GM12878 (cell line): Measurements from ENCODE around the gene CMTM3.

Experiments
- ATF7 ChIP-seq: fragments of 450-650 bp; IDR thresholded peaks from 2 replicates; pipeline ENCODE4 v1.6.1; 2016; ENCODE audit warnings: low read depth, mild to moderate bottlenecking
- CTCF ChIP-seq, 3 experiments: IDR thresholded peaks in 2 of 3; conservative IDR thresholded peaks in 1 of 3; 2 replicates each; pipeline ENCODE4 v1.5.1; 2011; ENCODE audit warnings: low read depth in 3 of 3, low read length in 3 of 3, mild to moderate bottlenecking in 3 of 3, control low read depth in 2 of 3, moderate library complexity in 2 of 3, inconsistent platforms in 1 of 3, mixed read lengths in 1 of 3; ENCODE audit not compliant: control insufficient read depth in 2 of 3, insufficient read depth in 1 of 3; ENCODE audit errors: extremely low read depth in 1 of 3
- EP300 ChIP-seq, 2 experiments: fragments of 150-350 bp in 1 of 2; IDR thresholded peaks; 2 replicates each; pipeline ENCODE4 v1.6.1; 2011 to 2012; ENCODE audit warnings: low read depth in 2 of 2, low read length in 2 of 2, borderline replicate concordance in 1 of 2, improper control_type of control experiment in 1 of 2, inconsistent platforms in 1 of 2; ENCODE audit not compliant: control insufficient read depth in 1 of 2
- FOXK2 ChIP-seq: fragments of 450-650 bp; IDR thresholded peaks from 2 replicates; pipeline ENCODE4 v1.6.1; 2017; ENCODE audit warnings: mild to moderate bottlenecking, moderate library complexity
- JUNB ChIP-seq: IDR thresholded peaks from 2 replicates; pipeline ENCODE4 v1.6.1; 2016; ENCODE audit warnings: antibody characterized with exemption, mild to moderate bottlenecking
- KDM1A ChIP-seq: fragments of 200-600 bp; sonication (generic); IDR thresholded peaks from 2 replicates; pipeline ENCODE4 v1.6.1; 2016; ENCODE audit warnings: borderline replicate concordance
- MYC ChIP-seq: IDR thresholded peaks from 2 replicates; pipeline ENCODE4 v1.6.1; 2011; ENCODE audit warnings: mild to moderate bottlenecking, low read length, moderate library complexity, inconsistent platforms; ENCODE audit not compliant: insufficient read depth, insufficient replicate concordance, insufficient read length, severe bottlenecking
- POLR2A ChIP-seq: IDR thresholded peaks from 2 replicates; pipeline ENCODE4 v1.6.1; 2011; ENCODE audit warnings: low read depth, mild to moderate bottlenecking, low read length
- PRDM15 ChIP-seq: fragments of 450-650 bp; formaldehyde crosslinking; IDR thresholded peaks from 2 replicates; pipeline ENCODE4 v1.4.0; 2020; ENCODE audit warnings: mild to moderate bottlenecking, moderate library complexity
- SRF ChIP-seq, 2 experiments: IDR thresholded peaks; 2 replicates each; pipeline ENCODE4 v1.6.1; 2011; ENCODE audit warnings: low read depth in 2 of 2, low read length in 2 of 2, mild to moderate bottlenecking in 1 of 2, moderate library complexity in 1 of 2
- ZNF384 ChIP-seq: IDR thresholded peaks from 2 replicates; pipeline ENCODE4 v1.6.1; 2012; ENCODE audit warnings: low read depth, mild to moderate bottlenecking, low read length, improper control_type of control experiment, borderline replicate concordance
- TF ChIP-seq, protein P1 (sequence below): IDR thresholded peaks from 2 replicates; pipeline ENCODE4 v1.6.1; 2011; ENCODE audit warnings: low read depth, low read length, improper control_type of control experiment, borderline replicate concordance
- TF ChIP-seq, protein P2 (sequence below): IDR thresholded peaks from 2 replicates; pipeline ENCODE4 v1.6.1; 2011; ENCODE audit warnings: borderline replicate concordance, low read depth, mild to moderate bottlenecking, moderate library complexity, low read length; ENCODE audit not compliant: insufficient read depth, poor library complexity, severe bottlenecking
- TF ChIP-seq, protein P3 (sequence below): IDR thresholded peaks from 2 replicates; pipeline ENCODE4 v1.6.1; 2012; ENCODE audit warnings: mild to moderate bottlenecking, low read depth, low read length

DNA sequence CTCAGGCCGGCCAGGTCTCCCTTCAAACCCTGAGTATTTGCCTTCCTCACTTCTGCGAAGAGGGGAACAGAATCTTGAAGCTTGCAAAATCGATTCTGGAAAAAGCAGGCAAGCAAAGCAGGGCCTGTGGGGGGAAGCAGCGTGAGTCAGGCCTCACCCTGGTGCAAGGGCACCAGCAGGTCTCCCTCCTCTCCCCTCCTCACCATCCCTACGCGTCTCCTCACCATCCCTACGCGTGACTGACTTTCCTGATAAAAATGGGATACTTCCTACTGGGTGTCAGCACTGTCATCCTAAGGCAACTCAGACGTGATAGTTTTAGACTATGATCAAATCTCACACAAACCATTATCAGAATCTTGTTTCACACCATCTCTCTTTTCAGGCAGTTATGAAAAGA lies 12.1 kb downstream of the CMTM3 start:
- TF ChIP-seq CTCF (IDR thresholded peaks at IDR 0.05 in 2 of 3, conservative IDR thresholded peaks at IDR 0.05 in 1 of 3; ENCODE audit: control insufficient read depth in 2 of 3, extremely low read depth in 1 of 3, insufficient read depth in 1 of 3, low read depth in 3 of 3, low read length in 3 of 3) (no peak), JUNB (no peak), POLR2A (no peak), PRDM15 (CRISPR knock-in tag) (no peak), ZNF384 (no peak), KDM1A (no peak), EP300 (IDR thresholded peaks at IDR 0.05; ENCODE audit: borderline replicate concordance in 1 of 2, control insufficient read depth in 1 of 2, low read depth in 2 of 2, low read length in 2 of 2) (no peak), ATF7 (no peak), FOXK2 (no peak), SRF (IDR thresholded peaks at IDR 0.05; ENCODE audit: low read depth in 2 of 2, low read length in 2 of 2) (no peak), MYC (no peak)
- TF ChIP-seq, protein P1, sequence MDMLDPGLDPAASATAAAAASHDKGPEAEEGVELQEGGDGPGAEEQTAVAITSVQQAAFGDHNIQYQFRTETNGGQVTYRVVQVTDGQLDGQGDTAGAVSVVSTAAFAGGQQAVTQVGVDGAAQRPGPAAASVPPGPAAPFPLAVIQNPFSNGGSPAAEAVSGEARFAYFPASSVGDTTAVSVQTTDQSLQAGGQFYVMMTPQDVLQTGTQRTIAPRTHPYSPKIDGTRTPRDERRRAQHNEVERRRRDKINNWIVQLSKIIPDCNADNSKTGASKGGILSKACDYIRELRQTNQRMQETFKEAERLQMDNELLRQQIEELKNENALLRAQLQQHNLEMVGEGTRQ = no peak
- TF ChIP-seq, protein P2, sequence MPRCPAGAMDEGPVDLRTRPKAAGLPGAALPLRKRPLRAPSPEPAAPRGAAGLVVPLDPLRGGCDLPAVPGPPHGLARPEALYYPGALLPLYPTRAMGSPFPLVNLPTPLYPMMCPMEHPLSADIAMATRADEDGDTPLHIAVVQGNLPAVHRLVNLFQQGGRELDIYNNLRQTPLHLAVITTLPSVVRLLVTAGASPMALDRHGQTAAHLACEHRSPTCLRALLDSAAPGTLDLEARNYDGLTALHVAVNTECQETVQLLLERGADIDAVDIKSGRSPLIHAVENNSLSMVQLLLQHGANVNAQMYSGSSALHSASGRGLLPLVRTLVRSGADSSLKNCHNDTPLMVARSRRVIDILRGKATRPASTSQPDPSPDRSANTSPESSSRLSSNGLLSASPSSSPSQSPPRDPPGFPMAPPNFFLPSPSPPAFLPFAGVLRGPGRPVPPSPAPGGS = no peak
- TF ChIP-seq, protein P3, sequence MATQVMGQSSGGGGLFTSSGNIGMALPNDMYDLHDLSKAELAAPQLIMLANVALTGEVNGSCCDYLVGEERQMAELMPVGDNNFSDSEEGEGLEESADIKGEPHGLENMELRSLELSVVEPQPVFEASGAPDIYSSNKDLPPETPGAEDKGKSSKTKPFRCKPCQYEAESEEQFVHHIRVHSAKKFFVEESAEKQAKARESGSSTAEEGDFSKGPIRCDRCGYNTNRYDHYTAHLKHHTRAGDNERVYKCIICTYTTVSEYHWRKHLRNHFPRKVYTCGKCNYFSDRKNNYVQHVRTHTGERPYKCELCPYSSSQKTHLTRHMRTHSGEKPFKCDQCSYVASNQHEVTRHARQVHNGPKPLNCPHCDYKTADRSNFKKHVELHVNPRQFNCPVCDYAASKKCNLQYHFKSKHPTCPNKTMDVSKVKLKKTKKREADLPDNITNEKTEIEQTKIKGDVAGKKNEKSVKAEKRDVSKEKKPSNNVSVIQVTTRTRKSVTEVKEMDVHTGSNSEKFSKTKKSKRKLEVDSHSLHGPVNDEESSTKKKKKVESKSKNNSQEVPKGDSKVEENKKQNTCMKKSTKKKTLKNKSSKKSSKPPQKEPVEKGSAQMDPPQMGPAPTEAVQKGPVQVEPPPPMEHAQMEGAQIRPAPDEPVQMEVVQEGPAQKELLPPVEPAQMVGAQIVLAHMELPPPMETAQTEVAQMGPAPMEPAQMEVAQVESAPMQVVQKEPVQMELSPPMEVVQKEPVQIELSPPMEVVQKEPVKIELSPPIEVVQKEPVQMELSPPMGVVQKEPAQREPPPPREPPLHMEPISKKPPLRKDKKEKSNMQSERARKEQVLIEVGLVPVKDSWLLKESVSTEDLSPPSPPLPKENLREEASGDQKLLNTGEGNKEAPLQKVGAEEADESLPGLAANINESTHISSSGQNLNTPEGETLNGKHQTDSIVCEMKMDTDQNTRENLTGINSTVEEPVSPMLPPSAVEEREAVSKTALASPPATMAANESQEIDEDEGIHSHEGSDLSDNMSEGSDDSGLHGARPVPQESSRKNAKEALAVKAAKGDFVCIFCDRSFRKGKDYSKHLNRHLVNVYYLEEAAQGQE = no peak
